NB4 (cell line): Measurements from ENCODE around the gene FBXO11.

Experiments
- CTCF ChIP-seq: IDR thresholded peaks from one replicate; pipeline ENCODE4 v1.5.1; 2012; ENCODE audit warnings: low read depth, low read length
- POLR2A ChIP-seq: IDR thresholded peaks from 2 replicates; pipeline ENCODE4 v1.6.1; 2011; ENCODE audit warnings: mild to moderate bottlenecking; ENCODE audit not compliant: insufficient read length; ENCODE audit errors: extremely low read depth

GRCh38 chr2:47905386-47906156 is 727 bp downstream of the FBXO11 start:
- TF ChIP-seq POLR2A (no peak), CTCF (no peak)
